Measurements from ENCODE around the gene LCOR.

Gene LCOR

DNA sequence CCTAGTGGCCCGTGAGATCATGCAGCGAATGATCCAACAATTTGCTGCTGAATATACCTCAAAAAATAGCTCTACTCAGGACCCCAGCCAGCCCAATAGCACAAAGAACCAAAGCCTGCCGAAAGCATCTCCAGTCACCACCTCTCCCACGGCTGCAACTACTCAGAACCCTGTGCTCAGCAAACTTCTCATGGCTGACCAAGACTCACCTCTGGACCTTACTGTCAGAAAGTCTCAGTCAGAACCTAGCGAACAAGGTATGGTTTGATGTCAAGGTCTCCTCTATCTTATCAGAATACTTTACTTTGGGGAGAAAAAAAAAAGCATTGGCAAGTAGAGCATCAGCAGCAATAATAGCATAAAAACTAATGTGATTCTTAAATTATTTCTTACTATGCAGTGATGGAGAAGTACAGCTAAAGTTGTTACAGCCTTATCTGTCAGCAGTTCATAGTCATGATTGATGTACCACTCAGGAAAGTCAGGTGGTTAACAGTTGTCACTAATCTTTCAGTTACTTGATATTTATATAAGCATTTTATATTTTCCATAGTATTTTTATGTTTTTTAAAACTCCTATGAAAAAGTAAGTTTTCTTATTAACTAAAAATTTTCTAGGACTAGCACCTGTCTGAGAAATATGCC, 117.1 kb downstream of the LCOR start:
- Histone ChIP-seq H3K36me3 (replicated peaks; ENCODE audit: insufficient read depth, low read length) (no peaks in the 10 kb centered on the region; the same call in 1 of the 2 replicates), H3K27me3 (replicated peaks; ENCODE audit: insufficient read depth, low read length) (no peaks in the 10 kb centered on the region), H3K79me2 (ENCODE audit: low read length) (no peaks in the 10 kb centered on the region), H3K27ac (ENCODE audit: low read length) (no peak overlapping the region), H3K4me1 (ENCODE audit: low read length) (no peaks in the 10 kb centered on the region), H3F3A (ENCODE audit: insufficient read depth, low read length) (no peaks in the 10 kb centered on the region), H3K4me3 (ENCODE audit: low read length) (no peak overlapping the region), H3K4me2 (ENCODE audit: low read depth, low read length) (no peak overlapping the region), H3K9me2 (replicated peaks; ENCODE audit: insufficient read depth, low read length) (no peaks in the 10 kb centered on the region), H4K20me1 (ENCODE audit: insufficient read depth, low read length) (no peaks in the 10 kb centered on the region), H2AFZ (ENCODE audit: low read length) (no peak overlapping the region), H3K9me3 (replicated peaks; ENCODE audit: insufficient read depth, low read length) (no peaks in the 10 kb centered on the region), H3K9ac (ENCODE audit: low read length) (no peak overlapping the region)
- TF ChIP-seq, protein P1, sequence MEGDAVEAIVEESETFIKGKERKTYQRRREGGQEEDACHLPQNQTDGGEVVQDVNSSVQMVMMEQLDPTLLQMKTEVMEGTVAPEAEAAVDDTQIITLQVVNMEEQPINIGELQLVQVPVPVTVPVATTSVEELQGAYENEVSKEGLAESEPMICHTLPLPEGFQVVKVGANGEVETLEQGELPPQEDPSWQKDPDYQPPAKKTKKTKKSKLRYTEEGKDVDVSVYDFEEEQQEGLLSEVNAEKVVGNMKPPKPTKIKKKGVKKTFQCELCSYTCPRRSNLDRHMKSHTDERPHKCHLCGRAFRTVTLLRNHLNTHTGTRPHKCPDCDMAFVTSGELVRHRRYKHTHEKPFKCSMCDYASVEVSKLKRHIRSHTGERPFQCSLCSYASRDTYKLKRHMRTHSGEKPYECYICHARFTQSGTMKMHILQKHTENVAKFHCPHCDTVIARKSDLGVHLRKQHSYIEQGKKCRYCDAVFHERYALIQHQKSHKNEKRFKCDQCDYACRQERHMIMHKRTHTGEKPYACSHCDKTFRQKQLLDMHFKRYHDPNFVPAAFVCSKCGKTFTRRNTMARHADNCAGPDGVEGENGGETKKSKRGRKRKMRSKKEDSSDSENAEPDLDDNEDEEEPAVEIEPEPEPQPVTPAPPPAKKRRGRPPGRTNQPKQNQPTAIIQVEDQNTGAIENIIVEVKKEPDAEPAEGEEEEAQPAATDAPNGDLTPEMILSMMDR (IDR thresholded peaks at IDR 0.05; ENCODE audit: low read length): no peak
- TF ChIP-seq EZH2phosphoT487 (IDR thresholded peaks at IDR 0.05; ENCODE audit: low read length): no peak
- TF ChIP-seq EZH2 (optimal IDR thresholded peaks at IDR 0.05; ENCODE audit: low read depth, low read length): no peak
- no peak for DNase-seq

DNA sequence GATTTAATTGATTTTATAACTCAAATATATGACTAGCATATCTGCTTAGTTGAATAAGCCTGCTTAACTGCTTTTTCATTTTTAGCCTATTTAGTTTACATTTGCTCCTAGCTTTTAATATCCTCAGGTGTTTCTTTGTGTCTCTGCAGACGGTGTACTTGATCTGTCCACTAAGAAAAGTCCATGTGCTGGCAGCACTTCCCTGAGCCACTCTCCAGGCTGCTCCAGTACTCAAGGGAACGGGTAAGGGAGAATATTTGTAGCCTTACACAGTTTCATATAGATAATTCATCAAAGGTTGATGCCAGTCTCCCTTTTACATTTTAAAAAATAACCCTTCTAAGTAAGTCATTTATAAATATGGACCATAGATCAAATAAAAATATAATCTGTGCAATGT, 119.9 kb downstream of the LCOR start:
- Histone ChIP-seq H3K9me3 (replicated peaks; ENCODE audit: insufficient read depth, low read length) (no peaks in the 10 kb centered on the region), H3K27ac (ENCODE audit: low read length) (no peak overlapping the region), H3K27me3 (replicated peaks; ENCODE audit: insufficient read depth, low read length) (no peaks in the 10 kb centered on the region), H3F3A (ENCODE audit: insufficient read depth, low read length) (no peaks in the 10 kb centered on the region), H3K4me2 (ENCODE audit: low read depth, low read length) (no peak overlapping the region), H3K79me2 (ENCODE audit: low read length) (no peaks in the 10 kb centered on the region), H2AFZ (ENCODE audit: low read length) (no peak overlapping the region), H3K4me3 (ENCODE audit: low read length) (no peak overlapping the region), H3K36me3 (replicated peaks; ENCODE audit: insufficient read depth, low read length) (no peaks in the 10 kb centered on the region; the same call in 1 of the 2 replicates), H3K4me1 (ENCODE audit: low read length) (no peaks in the 10 kb centered on the region), H3K9ac (ENCODE audit: low read length) (no peak overlapping the region), H4K20me1 (ENCODE audit: insufficient read depth, low read length) (no peaks in the 10 kb centered on the region), H3K9me2 (replicated peaks; ENCODE audit: insufficient read depth, low read length) (no peaks in the 10 kb centered on the region)
- DNase-seq: no peak
- TF ChIP-seq, protein P1 (IDR thresholded peaks at IDR 0.05; ENCODE audit: low read length): no peak
- TF ChIP-seq EZH2 (optimal IDR thresholded peaks at IDR 0.05; ENCODE audit: low read depth, low read length) (no peak), EZH2phosphoT487 (IDR thresholded peaks at IDR 0.05; ENCODE audit: low read length) (no peak)

- no peaks in the 10 kb centered on the region for H4K20me1 ChIP-seq (ENCODE audit: insufficient read depth, low read length)
- no peak overlapping the region for H3K27ac ChIP-seq (ENCODE audit: low read length)
- H3K79me2 ChIP-seq (ENCODE audit: low read length): no peaks in the 10 kb centered on the region
- no peaks in the 10 kb centered on the region for H3K9me2 ChIP-seq (replicated peaks; ENCODE audit: insufficient read depth, low read length)
- DNase-seq: no peak
- H3K9me3 ChIP-seq (replicated peaks; ENCODE audit: insufficient read depth, low read length): no peaks in the 10 kb centered on the region
- no peak overlapping the region for H3K9ac ChIP-seq (ENCODE audit: low read length)
- no peaks in the 10 kb centered on the region for H3K27me3 ChIP-seq (replicated peaks; ENCODE audit: insufficient read depth, low read length)
- no peak overlapping the region for H3K4me2 ChIP-seq (ENCODE audit: low read depth, low read length)
- H3K4me3 ChIP-seq (ENCODE audit: low read length): no peak overlapping the region
- no peak overlapping the region for H2AFZ ChIP-seq (ENCODE audit: low read length)
- no peaks in the 10 kb centered on the region; the same call in 1 of the 2 replicates for H3K36me3 ChIP-seq (replicated peaks; ENCODE audit: insufficient read depth, low read length)
- H3K4me1 ChIP-seq (ENCODE audit: low read length): no peaks in the 10 kb centered on the region
- H3F3A ChIP-seq (ENCODE audit: insufficient read depth, low read length): no peaks in the 10 kb centered on the region
- TF ChIP-seq, protein P1 (IDR thresholded peaks at IDR 0.05; ENCODE audit: low read length): no peak
- no peak for TF ChIP-seq EZH2 (optimal IDR thresholded peaks at IDR 0.05; ENCODE audit: low read depth, low read length)
- TF ChIP-seq EZH2phosphoT487 (IDR thresholded peaks at IDR 0.05; ENCODE audit: low read length): no peak
Measured at GRCh38 chr10:96955794-96956193, 123.7 kb downstream of the LCOR start.
